Activated naive CD8-positive, alpha-beta T cell treated with anti-CD3 and anti-CD28 coated beads, Interleukin-2, amount 50 U/mL, for 24 hours (primary cell): ENCODE results near the gene APOB.

Experiments
- ATAC-seq: fragments of 150-1000 bp; cut with Tn5 transposase; one replicate; pipeline ENCODE4 v1.10.0; 2021
- DNase-seq: peaks from one replicate; pipeline ENCODE4 v3.0.0; 2021
- H3K27ac Mint-ChIP-seq: one replicate; pipeline ENCODE4 v1.8.0; 2021; ENCODE audit warnings: mild to moderate bottlenecking, mixed read lengths
- H3K27me3 Mint-ChIP-seq: one replicate; pipeline ENCODE4 v1.8.0; 2021; ENCODE audit warnings: mixed read lengths
- H3K36me3 Mint-ChIP-seq: one replicate; pipeline ENCODE4 v1.8.0; 2021; ENCODE audit warnings: low read depth, mixed read lengths
- H3K4me1 Mint-ChIP-seq: one replicate; pipeline ENCODE4 v1.8.0; 2021; ENCODE audit warnings: mixed read lengths
- H3K4me3 Mint-ChIP-seq: one replicate; pipeline ENCODE4 v1.8.0; 2021; ENCODE audit warnings: mild to moderate bottlenecking, moderate library complexity, mixed read lengths
- H3K9me3 Mint-ChIP-seq: one replicate; pipeline ENCODE4 v1.8.0; 2021; ENCODE audit warnings: mixed read lengths

The APOB gene

DNA sequence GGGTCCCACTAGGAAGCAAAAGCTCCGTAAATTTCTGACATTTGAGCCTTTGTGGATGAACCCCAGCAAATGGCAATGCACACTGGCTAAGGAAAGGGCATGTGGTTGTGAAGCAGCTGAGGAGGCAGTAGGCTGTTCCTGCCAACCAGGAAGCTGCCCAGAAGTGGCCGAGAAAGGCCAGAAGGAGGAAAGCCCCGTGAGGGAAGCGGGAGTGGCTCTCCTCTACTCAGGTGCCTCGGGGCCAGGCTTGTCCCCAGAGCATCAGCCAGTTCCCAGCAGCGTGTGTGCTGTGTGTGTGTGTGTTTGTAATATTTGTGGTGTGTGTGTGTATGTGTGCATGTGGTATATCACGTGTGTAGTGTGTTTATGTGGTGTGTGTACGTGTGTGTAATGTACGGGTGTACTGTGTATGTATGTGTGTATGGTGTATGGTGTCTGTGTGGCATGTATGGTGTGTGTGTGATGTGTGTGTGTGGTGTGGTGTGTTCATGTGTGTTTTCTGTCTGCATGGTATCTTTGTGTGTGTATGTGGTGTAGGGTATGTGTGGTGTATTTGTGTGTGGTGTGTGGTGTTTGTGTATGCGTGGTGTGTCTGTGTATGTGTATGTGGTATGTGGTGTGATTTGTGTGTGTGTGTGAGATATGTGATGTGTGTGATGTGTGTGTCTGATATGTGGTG lies 90.6 kb downstream of the APOB start:
- ATAC-seq = no peak
- Mint-ChIP-seq H3K9me3 (no peaks in the 10 kb centered on the region), H3K36me3 (no peaks in the 10 kb centered on the region), H3K27ac (no peak overlapping the region), H3K27me3 (no peaks in the 10 kb centered on the region), H3K4me1 (no peaks in the 10 kb centered on the region), H3K4me3 (no peak overlapping the region)
- no peak for DNase-seq
